Right ventricle myocardium superior (tissue), 1 donor: ENCODE data around the gene HMG20A. TPM values are rescaled to one million over a fixed set of nuclear protein-coding genes. Genes with fewer than 3 reads are reported as not detected.

Source experiments
- ATAC-seq: fragments of 200-7000 bp; cut with Tn5 transposase; one replicate; pipeline ENCODE4 v1.9.1; 2020; ENCODE audit warnings: mild to moderate bottlenecking; ENCODE audit not compliant: poor library complexity
- DNase-seq: peaks from one replicate; pipeline ENCODE4 v3.0.0-alpha.2; 2020
- intact Hi-C: fragments of 100-400 bp; cut with DNase I; formaldehyde crosslinking; loops from one replicate; pipeline ENCODE4 v1.11.2; 2022
- total RNA-seq: library from RNA; stranded (reverse); fragmentation: NEBNext Ultra II Directional; extraction: Animal tissue kit (Norgen Biotek cat#: 25700); gene quantifications from one replicate; pipeline ENCODE4 v1.2.1, GENCODE V29; 2021
- donor health status: DM: no; HTN: yes; CAD: no; lungs with severe emphysema.

HMG20A gene
- total RNA-seq, 1 donor from 2014 or later, result 28.8 TPM

- DNase-seq (no peak), ATAC-seq (no peak)
- intact Hi-C loops, result no loop called here
Observed at GRCh38 chr15:77525400-77525811, 104.7 kb downstream of the HMG20A start.

DNA sequence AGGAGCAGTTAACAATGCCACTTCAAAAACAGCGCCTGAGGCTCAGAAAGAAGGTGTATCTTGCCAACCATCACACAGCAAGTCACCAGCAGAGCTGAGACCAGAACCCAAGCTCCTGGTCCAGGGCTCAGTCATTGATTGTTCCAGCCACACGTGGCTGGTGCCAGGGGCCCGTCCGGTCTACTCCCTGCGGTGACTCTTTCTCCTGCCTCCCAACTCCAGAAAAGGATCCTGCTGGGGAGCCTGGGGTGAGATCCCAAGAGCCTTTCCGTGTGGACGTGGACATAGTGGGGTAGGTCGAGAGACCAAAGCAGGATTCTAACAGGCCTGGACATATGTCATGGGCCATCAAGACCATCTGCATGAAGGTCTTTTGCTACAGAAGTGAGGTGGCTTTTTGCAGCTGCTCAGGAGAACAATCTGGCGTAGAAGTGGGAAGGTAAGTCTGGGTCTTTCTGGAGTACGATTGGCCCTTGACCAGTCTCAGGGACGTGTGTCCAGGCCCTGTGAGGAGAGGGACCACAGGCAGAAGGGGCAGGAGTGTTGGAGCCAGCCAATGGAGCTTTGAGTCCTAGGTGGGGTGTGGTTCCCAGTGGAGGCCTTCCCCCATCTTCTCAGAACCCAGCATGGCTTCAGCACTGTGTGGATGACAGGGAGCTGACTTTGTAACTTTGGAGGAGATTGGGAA is 105.4 kb downstream of the HMG20A start:
- no peak for DNase-seq
- intact Hi-C loops, result no loop called here
- ATAC-seq, result no peak

- DNase-seq (no peak), ATAC-seq (no peak)
- intact Hi-C loops, result no loop called here
Observed at GRCh38 chr15:77526595-77527163, 106.0 kb downstream of the HMG20A start.

DNA sequence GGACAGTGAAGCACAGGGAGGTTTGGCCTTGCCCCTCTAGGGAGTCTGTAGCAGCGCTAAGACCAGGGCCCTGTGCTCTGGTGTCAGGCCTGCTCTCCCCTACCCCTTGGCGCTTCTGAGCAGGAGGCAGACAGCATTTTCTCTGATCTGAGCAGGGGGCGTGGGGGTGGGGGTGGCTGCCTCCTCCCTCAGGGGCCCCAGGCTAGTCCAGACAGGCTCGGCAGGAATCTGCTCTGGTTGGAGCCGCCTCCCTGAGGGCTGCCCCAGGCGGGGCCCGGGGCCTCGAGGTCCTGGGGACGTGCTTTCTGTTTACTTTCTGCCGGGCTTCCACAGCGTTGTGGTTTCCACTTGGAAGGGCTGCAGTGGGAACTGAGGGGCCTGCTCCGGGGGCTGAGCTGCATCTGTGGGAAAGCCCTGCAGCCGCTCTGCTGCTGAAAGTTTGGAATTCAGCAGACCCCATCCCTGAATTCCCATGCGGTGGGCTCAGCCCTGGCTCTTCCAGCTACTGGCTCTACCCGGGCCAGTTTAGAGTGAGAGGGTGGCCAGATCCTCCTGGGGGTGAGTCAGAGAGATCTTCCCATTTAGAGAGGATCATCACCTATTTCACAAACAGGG is 106.6 kb downstream of the HMG20A start:
- intact Hi-C loops, result no loop called here
- ATAC-seq (peak; percentile 58), DNase-seq (no peak)

GRCh38 chr15:77527831-77528231 is 107.1 kb downstream of the HMG20A start:
- intact Hi-C loops, result no loop called here
- ATAC-seq (peak; percentile 26), DNase-seq (no peak)

DNA sequence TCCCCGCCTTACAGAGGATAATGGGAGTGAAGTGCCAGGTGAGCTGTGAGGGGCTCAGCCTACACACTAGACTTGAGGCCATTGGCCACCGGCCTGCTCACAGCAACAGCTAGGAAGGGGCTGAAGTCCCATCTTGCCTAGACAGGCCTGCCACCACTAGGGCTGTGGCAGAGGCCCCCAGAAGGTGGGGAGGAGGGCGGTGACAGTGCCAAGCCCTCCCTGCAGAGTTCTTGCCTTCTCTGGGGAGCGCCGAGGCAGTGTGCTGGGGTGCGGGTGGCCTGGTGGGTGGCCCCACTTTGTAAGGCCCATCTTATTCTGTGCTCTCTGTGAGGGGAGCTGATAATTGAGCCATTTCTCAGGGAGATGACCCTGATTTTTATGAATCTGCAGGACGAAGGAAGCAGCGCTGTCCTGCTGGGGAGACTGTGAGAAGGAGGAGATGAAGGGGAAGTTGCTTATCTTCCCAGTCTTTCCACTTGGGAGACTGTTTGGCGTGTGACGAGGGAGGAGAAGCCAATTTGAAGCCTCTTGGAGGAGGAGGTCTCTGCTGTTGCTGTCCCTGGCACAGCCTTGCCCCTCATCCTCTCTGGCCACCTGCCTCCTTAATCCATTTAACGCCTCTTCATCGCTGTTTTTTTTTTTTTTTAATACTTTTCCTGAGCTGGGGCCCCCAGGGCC is 107.7 kb downstream of the HMG20A start:
- DNase-seq (no peak), ATAC-seq (peak; percentile 28)
- intact Hi-C loops, result no loop called here

GRCh38 chr15:77528968-77529319 is 108.3 kb downstream of the HMG20A start:
- ATAC-seq (no peak), DNase-seq (no peak)
- intact Hi-C loops, result no loop called here

DNA sequence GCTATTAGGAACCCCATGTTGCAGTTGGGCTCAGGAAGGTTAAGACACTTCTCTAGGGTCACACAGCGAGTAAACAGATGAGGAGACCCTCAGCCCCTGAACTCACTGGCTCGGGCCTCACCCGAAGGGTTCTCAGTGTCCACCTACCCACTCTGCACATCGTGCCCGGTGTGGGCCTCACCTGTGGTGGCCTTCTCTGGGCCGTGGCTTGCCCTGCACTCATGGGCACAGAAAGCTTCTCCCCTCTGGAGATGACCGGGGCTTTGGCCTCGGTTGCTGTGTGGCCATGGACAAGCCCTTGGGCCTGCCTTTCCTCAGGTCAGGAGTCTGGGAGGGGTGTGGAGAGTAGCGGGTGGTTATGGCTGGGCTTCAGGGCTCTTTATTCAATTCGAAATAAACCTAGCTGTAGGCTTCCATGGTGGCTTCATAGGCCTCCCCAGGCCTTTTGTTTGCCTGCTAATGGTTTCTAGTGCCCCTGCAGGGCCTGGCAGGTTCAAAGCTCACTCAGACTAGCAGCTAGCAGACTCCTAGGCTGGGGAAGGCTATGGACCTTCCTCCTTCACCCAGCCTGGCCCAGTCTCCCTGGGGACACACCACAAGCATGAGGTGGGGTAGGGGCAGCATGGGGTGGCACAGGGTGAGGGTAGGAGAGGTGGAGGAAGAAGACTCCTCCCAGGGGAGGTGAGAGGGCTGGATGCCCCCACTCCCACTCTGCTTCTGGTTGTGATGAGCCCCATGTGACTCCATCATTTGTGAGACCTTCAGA is 108.9 kb downstream of the HMG20A start:
- ATAC-seq (no peak), DNase-seq (no peak)
- intact Hi-C loops, result no loop called here

DNA sequence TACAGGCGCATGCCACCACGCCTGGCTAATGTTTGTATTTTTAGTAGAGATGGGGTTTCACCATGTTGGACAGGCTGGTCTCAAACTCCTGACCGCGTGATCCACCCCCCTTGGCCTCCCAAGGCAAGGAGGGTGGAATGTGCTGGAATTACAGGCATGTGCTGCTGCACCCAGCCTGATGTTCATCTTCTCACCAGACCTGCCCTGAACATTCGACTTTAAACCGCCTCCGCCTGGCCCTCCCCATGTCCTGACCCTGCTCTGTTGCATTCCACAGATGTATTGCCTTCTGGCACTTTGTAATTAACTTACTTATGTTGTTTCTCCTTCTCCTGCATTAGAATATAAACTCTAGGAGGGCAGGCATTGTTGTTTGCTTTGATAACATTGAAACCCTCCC is 109.9 kb downstream of the HMG20A start:
- intact Hi-C loops, result no loop called here
- DNase-seq, result no peak
- no peak for ATAC-seq

- ATAC-seq, result no peak
- no peak for DNase-seq
- intact Hi-C loops, result no loop called here
Observed at GRCh38 chr15:77531191-77532000, 110.7 kb downstream of the HMG20A start.

DNA sequence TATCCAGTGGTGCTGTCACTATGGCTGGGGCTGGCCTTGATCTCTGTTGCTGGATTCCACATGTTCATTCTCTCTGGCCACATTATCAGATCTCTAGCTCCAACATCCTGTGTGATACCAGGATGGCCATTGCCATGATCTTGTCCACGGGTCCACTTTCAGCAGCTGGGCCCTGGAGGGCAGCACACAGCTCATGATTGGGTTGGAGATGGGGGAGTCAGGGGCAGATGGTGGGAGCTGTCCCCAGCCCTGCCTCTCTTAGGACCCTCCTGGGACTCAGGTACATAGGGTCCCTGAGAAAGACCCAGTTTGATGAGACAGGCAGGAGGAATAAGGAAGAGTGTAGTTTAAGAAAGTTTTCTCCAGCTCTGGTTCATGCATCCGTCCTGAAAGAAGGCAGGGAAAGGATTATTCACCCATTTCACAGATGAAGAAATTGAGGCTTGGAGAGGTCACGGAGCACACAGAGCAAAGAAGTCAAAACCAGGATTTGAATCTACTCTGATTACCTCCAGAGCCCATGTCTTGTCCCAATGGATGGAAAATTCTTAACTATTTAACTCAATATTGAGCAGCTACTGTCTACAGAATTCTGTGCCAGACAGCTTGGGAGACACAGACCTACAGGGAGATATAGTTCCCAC is 111.5 kb downstream of the HMG20A start:
- ATAC-seq (no peak), DNase-seq (no peak)
- intact Hi-C loops, result no loop called here

DNA sequence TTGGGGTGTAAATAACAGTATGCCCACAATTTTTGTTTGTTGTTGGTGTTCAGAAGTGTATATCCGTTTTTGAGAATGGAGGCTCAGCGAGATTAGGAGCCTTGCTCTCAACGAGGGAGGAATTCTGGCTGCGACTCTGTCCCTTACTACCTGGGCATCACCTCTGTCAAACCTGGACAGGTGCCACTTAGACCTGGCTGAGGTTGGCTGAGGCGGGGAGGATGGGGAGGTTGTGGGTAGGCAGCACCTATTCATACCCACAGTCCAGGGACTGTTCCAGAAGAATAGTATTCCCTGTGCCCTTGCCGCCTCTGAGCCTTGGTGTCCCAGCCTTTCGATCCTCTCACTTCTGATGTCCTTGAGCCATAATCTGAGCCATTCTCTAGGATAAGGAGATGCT is 112.2 kb downstream of the HMG20A start:
- ATAC-seq (no peak), DNase-seq (no peak)
- intact Hi-C loops, result no loop called here

DNA sequence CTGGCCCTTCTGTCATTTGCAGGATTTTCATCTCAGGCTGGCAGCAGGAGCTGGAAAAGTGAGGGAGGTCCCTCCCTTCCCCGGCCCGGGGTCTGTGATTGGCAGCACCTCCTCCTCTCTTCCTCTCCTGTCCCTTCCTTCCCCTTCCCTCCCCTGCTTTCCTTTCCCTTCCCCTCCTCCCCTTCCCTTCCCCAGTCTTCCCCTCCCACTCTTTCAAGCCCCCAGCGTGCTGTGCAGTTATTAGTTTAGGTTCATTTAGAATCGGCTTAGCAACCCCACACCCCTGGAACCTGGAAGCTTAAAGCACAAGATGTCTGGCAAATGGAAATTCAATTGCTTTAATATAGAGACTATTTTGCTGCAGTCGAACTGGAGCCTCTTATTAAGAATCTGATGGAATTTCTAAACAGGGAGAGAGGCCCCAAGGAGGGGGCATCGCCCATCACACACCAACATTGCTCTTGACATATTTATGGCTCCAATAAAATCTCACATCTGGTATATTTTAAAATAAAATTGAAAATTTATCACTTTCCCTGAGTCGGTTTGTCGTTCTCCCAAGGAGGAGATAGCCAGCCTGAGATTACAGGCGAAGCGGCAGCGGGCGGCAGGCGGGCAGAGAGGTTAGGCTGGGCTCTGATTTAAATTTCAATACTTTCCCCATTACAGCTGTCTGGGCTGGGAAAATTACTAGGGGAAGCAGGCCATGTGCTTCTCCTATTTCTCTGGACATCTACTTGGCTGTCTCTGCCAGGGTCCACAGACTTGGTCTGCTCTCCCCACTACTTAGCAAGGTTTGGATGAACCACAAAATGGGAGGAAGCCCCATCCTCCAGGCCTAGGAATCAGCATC is 113.1 kb downstream of the HMG20A start:
- DNase-seq (no peak), ATAC-seq (no peak)
- intact Hi-C loops, result no loop called here
